NCI-H2171 treated with DMSO at 0.1 percent for 48 hours (cell line): ENCODE data around the gene NPTN.
A peak's percentile ranks its signal among the peaks of the same experiment; 100 is the strongest.
"Not testable (repeated sequence)": the region's sequence is repeated elsewhere in the genome, so short reads cannot be mapped to it uniquely, and the experiment has no call there.

Experiments used
- DNase-seq: peaks from one replicate; lab custom pipeline; 2025; lab: John Stamatoyannopoulos, UW

The NPTN gene

GRCh38 chr15:73570355-73571032 lies 62.7 kb downstream of the NPTN start:
- DNase-seq, result no peak

- DNase-seq, result no peak
Observed at GRCh38 chr15:73569361-73569760, 63.8 kb downstream of the NPTN start.

GRCh38 chr15:73568564-73569280 lies 64.5 kb downstream of the NPTN start:
- DNase-seq, result no peak

- no peak for DNase-seq
Observed at GRCh38 chr15:73567020-73567419, 66.2 kb downstream of the NPTN start.

GRCh38 chr15:73564255-73564654 lies 68.9 kb downstream of the NPTN start:
- DNase-seq, result peak; percentile 23

- DNase-seq, result peak; percentile 76
Observed at GRCh38 chr15:73560501-73561117, 72.6 kb downstream of the NPTN start.

- DNase-seq, result no peak
Observed at GRCh38 chr15:73558529-73558928, 74.7 kb downstream of the NPTN start.

- no peak for DNase-seq
Observed at GRCh38 chr15:73555080-73555479, 78.1 kb downstream of the NPTN start.

- DNase-seq, result no peak
Observed at GRCh38 chr15:73550190-73550589, 83.0 kb downstream of the NPTN start.

GRCh38 chr15:73548925-73549324 lies 84.3 kb downstream of the NPTN start:
- DNase-seq, result not testable (repeated sequence)

GRCh38 chr15:73541479-73541878 lies 91.7 kb downstream of the NPTN start:
- no peak for DNase-seq

GRCh38 chr15:73540161-73540560 lies 93.0 kb downstream of the NPTN start:
- no peak for DNase-seq

- DNase-seq, result no peak
Observed at GRCh38 chr15:73539212-73540128, 93.7 kb downstream of the NPTN start.

- DNase-seq, result no peak
Observed at GRCh38 chr15:73538563-73539211, 94.5 kb downstream of the NPTN start.

GRCh38 chr15:73538123-73538522 lies 95.1 kb downstream of the NPTN start:
- DNase-seq, result no peak

- DNase-seq, result peak; percentile 61
Observed at GRCh38 chr15:73530649-73531048, 102.5 kb downstream of the NPTN start.

GRCh38 chr15:73527598-73527997 lies 105.6 kb downstream of the NPTN start:
- no peak for DNase-seq

- DNase-seq, result no peak
Observed at GRCh38 chr15:73524919-73525318, 108.3 kb downstream of the NPTN start.

- DNase-seq, result peak; percentile 48
Observed at GRCh38 chr15:73522011-73522410, 111.2 kb downstream of the NPTN start.

GRCh38 chr15:73518876-73519733 lies 114.1 kb downstream of the NPTN start:
- no peak for DNase-seq
